H1 (cell line): ENCODE measurements around the gene RAD51B. TPM values are rescaled to one million over a fixed set of nuclear protein-coding genes. Genes with fewer than 3 reads are reported as not detected.

Experiments used
- CTCF ChIA-PET: fragments of 300-600 bp; sonication (Branson Sonifier 250); formaldehyde crosslinking; loops from one replicate; lab custom pipeline; 2021; ENCODE audit not compliant: partially characterized antibody; lab: Charles Lee
- POLR2A ChIA-PET: fragments of 300-600 bp; sonication (Branson Sonifier 250); formaldehyde crosslinking; loops from one replicate; lab custom pipeline; 2021; ENCODE audit warnings: inconsistent platforms; ENCODE audit not compliant: partially characterized antibody; lab: Charles Lee
- DNase-seq, 2 experiments: peaks; one replicate each; pipeline versions ENCODE4 v3.0.0 to v3.0.0-alpha.2; 2010 to 2022; ENCODE audit warnings: low spot score in 2 of 2, low read depth in 1 of 2, mixed read lengths in 1 of 2
- FAIRE-seq: peaks from 2 replicates; lab custom pipeline; 2011; peaks lifted over from hg19 to GRCh38; lab: Jason Lieb, UNC
- H2AFZ ChIP-seq: 2 replicates; pipeline ENCODE4 v1.8.1; 2012; ENCODE audit warnings: low read length, inconsistent platforms
- H2AK5ac ChIP-seq: 2 replicates; pipeline ENCODE4 v1.6.1; 2013; ENCODE audit warnings: low read depth, low read length
- H2BK120ac ChIP-seq: replicated peaks from 2 replicates; pipeline ENCODE3; 2013; ENCODE audit warnings: low read depth, low read length, inconsistent platforms
- H2BK12ac ChIP-seq: 2 replicates; pipeline ENCODE4 v1.6.1; 2013; ENCODE audit warnings: low read depth, low read length
- H2BK15ac ChIP-seq: 2 replicates; pipeline ENCODE4 v1.6.1; 2013; ENCODE audit warnings: low read length
- H2BK20ac ChIP-seq: 2 replicates; pipeline ENCODE4 v1.6.1; 2013; ENCODE audit warnings: low read length
- H2BK5ac ChIP-seq: 2 replicates; pipeline ENCODE4 v1.6.1; 2013; ENCODE audit warnings: low read depth, low read length
- H3K14ac ChIP-seq: 2 replicates; pipeline ENCODE4 v1.6.1; 2013; ENCODE audit warnings: inconsistent platforms; ENCODE audit not compliant: insufficient read length
- H3K18ac ChIP-seq: 2 replicates; pipeline ENCODE4 v1.6.1; 2013; ENCODE audit warnings: low read length; ENCODE audit errors: extremely low read depth
- H3K23ac ChIP-seq: 2 replicates; pipeline ENCODE4 v1.6.1; 2013; ENCODE audit warnings: inconsistent platforms; ENCODE audit not compliant: insufficient read length
- H3K23me2 ChIP-seq: 2 replicates; pipeline ENCODE4 v1.6.1; 2013; ENCODE audit warnings: low read depth, low read length
- H3K27ac ChIP-seq: 2 replicates; pipeline ENCODE4 v1.6.1; 2011; ENCODE audit warnings: low read depth, low read length, inconsistent platforms
- H3K27me3 ChIP-seq, 4 experiments: replicated peaks in 1 of 4; 1 replicate in 1 of 4; 2 replicates in 3 of 4; pipeline versions ENCODE4 v1.6.1 to v1.8.1; 2011 to 2013; ENCODE audit warnings: low read length in 3 of 4, mild to moderate bottlenecking in 3 of 4, inconsistent platforms in 2 of 4, mixed read lengths in 2 of 4, moderate library complexity in 1 of 4; ENCODE audit not compliant: control insufficient read depth in 3 of 4, insufficient read depth in 3 of 4; ENCODE audit errors: extremely low read depth in 1 of 4
- H3K36me3 ChIP-seq, 4 experiments: 2 replicates each; pipeline versions ENCODE4 v1.6.1 to v1.8.1; 2011 to 2013; ENCODE audit warnings: mild to moderate bottlenecking in 4 of 4, low read length in 3 of 4, moderate library complexity in 2 of 4, control low read depth in 1 of 4, inconsistent platforms in 1 of 4; ENCODE audit not compliant: insufficient read depth in 4 of 4, control insufficient read depth in 2 of 4
- H3K4ac ChIP-seq: replicated peaks from 2 replicates; pipeline ENCODE3; 2013; ENCODE audit warnings: low read length, low read depth, mixed read lengths, inconsistent platforms; ENCODE audit not compliant: insufficient read length
- H3K4me1 ChIP-seq, 4 experiments: replicated peaks in 1 of 4; 1 replicate in 1 of 4; 2 replicates in 3 of 4; pipeline versions ENCODE4 v1.6.1 to v1.8.1; 2011 to 2013; ENCODE audit warnings: low read length in 3 of 4, inconsistent platforms in 2 of 4, mixed read lengths in 1 of 4; ENCODE audit not compliant: insufficient read depth in 4 of 4, control insufficient read depth in 3 of 4
- H3K4me2 ChIP-seq, 2 experiments: 2 replicates each; pipeline versions ENCODE4 v1.6.1 to v1.8.1; 2011 to 2013; ENCODE audit warnings: low read depth in 2 of 2, low read length in 2 of 2, control low read depth in 1 of 2, inconsistent platforms in 1 of 2, mild to moderate bottlenecking in 1 of 2; ENCODE audit not compliant: insufficient read depth in 1 of 2
- H3K4me3 ChIP-seq, 4 experiments: fragments of 200-600, 300-600 bp in 1 of 4; sonication (generic), shearing (Covaris generic), sonication (Bioruptor Twin) in 1 of 4; 2 replicates each; pipeline versions ENCODE4 v1.5.1 to v1.8.1; 2011 to 2016; ENCODE audit warnings: low read length in 4 of 4, low read depth in 3 of 4, control low read depth in 2 of 4, inconsistent platforms in 2 of 4, mild to moderate bottlenecking in 2 of 4, mixed read lengths in 1 of 4, moderate library complexity in 1 of 4; ENCODE audit not compliant: insufficient read depth in 2 of 4; ENCODE audit errors: extremely low read depth in 1 of 4
- H3K56ac ChIP-seq: replicated peaks from 2 replicates; pipeline ENCODE3; 2013; ENCODE audit warnings: low read depth, mild to moderate bottlenecking, mixed read lengths, low read length, inconsistent platforms; ENCODE audit not compliant: insufficient read length
- H3K79me1 ChIP-seq: 2 replicates; pipeline ENCODE4 v1.6.1; 2013; ENCODE audit warnings: low read depth, low read length, control low read depth
- H3K79me2 ChIP-seq, 2 experiments: 2 replicates each; pipeline versions ENCODE4 v1.6.1 to v1.8.1; 2012 to 2013; ENCODE audit warnings: low read length in 2 of 2, mild to moderate bottlenecking in 2 of 2, inconsistent platforms in 1 of 2; ENCODE audit not compliant: insufficient read depth in 2 of 2, control insufficient read depth in 1 of 2
- H3K9ac ChIP-seq, 4 experiments: replicated peaks in 1 of 4; 1 replicate in 1 of 4; 2 replicates in 3 of 4; pipeline versions ENCODE4 v1.6.1 to v1.8.1; 2011 to 2013; ENCODE audit warnings: low read depth in 3 of 4, low read length in 3 of 4, control low read depth in 2 of 4, mild to moderate bottlenecking in 2 of 4, moderate library complexity in 2 of 4, inconsistent platforms in 1 of 4; ENCODE audit errors: extremely low read depth in 1 of 4
- H3K9me3 ChIP-seq, 2 experiments: 2 replicates each; pipeline versions ENCODE4 v1.6.1 to v1.8.1; 2012 to 2013; ENCODE audit warnings: mild to moderate bottlenecking in 2 of 2, moderate library complexity in 2 of 2, control low read depth in 1 of 2, inconsistent platforms in 1 of 2, low read depth in 1 of 2, low read length in 1 of 2, mixed read lengths in 1 of 2; ENCODE audit not compliant: insufficient read depth in 2 of 2
- H4K20me1 ChIP-seq, 2 experiments: replicated peaks in 1 of 2; 2 replicates each; pipeline versions ENCODE3 to v1.8.1; 2011 to 2013; ENCODE audit warnings: inconsistent platforms in 2 of 2, low read length in 2 of 2, mild to moderate bottlenecking in 1 of 2; ENCODE audit not compliant: insufficient read depth in 2 of 2, control insufficient read depth in 1 of 2
- H4K5ac ChIP-seq: 2 replicates; pipeline ENCODE4 v1.6.1; 2013; ENCODE audit warnings: low read length, low read depth, mixed read lengths, inconsistent platforms; ENCODE audit not compliant: insufficient read length
- H4K8ac ChIP-seq: 2 replicates; pipeline ENCODE4 v1.8.0; 2013; ENCODE audit warnings: mild to moderate bottlenecking, moderate library complexity, low read length, inconsistent platforms; ENCODE audit not compliant: insufficient read depth; ENCODE audit errors: extremely low read depth
- H4K91ac ChIP-seq: replicated peaks from 2 replicates; pipeline ENCODE3; 2013; ENCODE audit warnings: low read length, mixed read lengths, inconsistent platforms; ENCODE audit not compliant: insufficient read length
- CEBPB ChIP-seq: IDR thresholded peaks from 2 replicates; pipeline ENCODE4 v1.6.1; 2012; ENCODE audit warnings: low read depth, low read length
- RBBP5 ChIP-seq: IDR thresholded peaks from 2 replicates; pipeline ENCODE4 v1.7.1; 2012; ENCODE audit warnings: low read depth, mild to moderate bottlenecking, inconsistent platforms, low read length, moderate library complexity, borderline replicate concordance
- TEAD4 ChIP-seq: IDR thresholded peaks from 2 replicates; pipeline ENCODE4 v1.6.1; 2012; ENCODE audit warnings: low read depth, low read length, inconsistent platforms, mixed read lengths
- whole genome bisulfite sequencing, 2 experiments: shearing (Covaris generic) in 1 of 2; methylation state at CpG; one replicate each; pipeline versions ENCODE4 v1.1.6 to v1.1.7; 2013 to 2015; ENCODE audit warnings: low lambda C conversion rate in 2 of 2, mixed read lengths in 2 of 2, inconsistent platforms in 1 of 2, low coverage in 1 of 2, missing lambda C conversion rate in 1 of 2; ENCODE audit not compliant: insufficient replicate concordance in 2 of 2, insufficient coverage in 1 of 2, insufficient read length in 1 of 2; ENCODE audit errors: extremely low coverage in 1 of 2, missing lambda C conversion rate in 1 of 2; 5-methylcytosine and 5-hydroxymethylcytosine counted together
- polyA plus RNA-seq, 7 experiments: library from polyadenylated mRNA; depleted of rRNA in 3 of 7; stranded (reverse) in 5 of 7; unstranded in 2 of 7; fragments of >200 nt in 5 of 7; fragments of 200-250 nt in 2 of 7; gene quantifications; 1 replicate in 5 of 7; 2 replicates in 1 of 7; 4 replicates in 1 of 7; pipeline versions ENCODE4 v1.2.1 to v1.2.3, GENCODE V29; 2011 to 2013; ENCODE audit warnings: missing spikeins in 2 of 7, mixed read lengths in 2 of 7
- total RNA-seq: library from RNA; stranded (reverse); fragmentation: NEBNext Ultra II Directional; extraction: Animal tissue kit (Norgen Biotek cat#: 25700); gene quantifications from 2 replicates; pipeline ENCODE4 v1.2.1, GENCODE V29; 2021

RAD51B gene
- total and polyA plus RNA-seq, 2 of the 8 experiments (the other 6 are each of a cell fraction or from before 2014, with no cell fraction given), result 3.9 to 14.9 TPM

DNA sequence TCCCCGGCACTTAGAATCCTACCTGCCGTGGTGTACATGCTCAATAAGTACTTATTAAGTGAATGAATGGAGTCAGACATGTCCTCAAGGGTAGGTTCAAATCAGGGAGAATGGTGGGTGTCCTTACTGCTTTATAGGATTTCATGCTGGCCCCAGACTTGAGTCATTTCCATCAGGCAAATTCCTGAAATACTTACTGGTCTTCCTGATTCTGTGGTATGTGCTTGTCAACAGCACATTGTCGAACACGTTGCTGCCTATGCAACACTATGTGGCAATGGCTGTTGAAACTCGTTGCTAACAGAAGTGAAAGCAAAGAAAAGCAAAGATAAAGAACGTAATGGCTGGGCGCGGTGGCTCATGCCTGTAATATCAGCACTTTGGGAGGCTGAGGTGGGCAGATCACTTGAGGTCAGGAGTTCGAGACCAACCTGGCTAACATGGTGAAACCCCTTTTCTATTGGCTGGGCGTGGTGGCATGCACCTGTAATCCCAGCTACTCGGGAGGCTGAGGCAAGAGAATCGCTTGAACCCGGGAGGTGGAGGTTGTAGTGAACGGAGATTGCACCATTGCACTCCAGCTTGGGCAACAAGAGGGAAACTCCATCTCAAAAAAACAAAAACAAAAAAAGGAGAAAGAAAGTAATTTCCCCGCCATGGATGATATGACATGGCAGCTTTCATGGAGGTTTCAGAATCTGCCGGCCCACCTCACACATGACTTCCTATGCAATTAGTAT, 758.4 kb downstream of the RAD51B start:
- no peak overlapping the region for H3K9ac ChIP-seq
- peak overlapping the region; percentile 80; the same call in 1 of the 2 replicates for H2BK12ac ChIP-seq
- no peaks in the 10 kb centered on the region for H3K9me3 ChIP-seq
- POLR2A ChIA-PET, result no interaction called here
- H3K23ac ChIP-seq, result no peak overlapping the region
- H4K5ac ChIP-seq, result no peak overlapping the region
- H4K8ac ChIP-seq, result no peak overlapping the region
- WGBS, 2 experiments, result 89% methylated on average over 16 of the region's 16 CpGs; no CpG with 5 or more reads in 1 of the 2 experiments
- H3K27ac ChIP-seq, result no peak overlapping the region
- H3K79me1 ChIP-seq, result no peaks in the 10 kb centered on the region
- no peaks in the 10 kb centered on the region; a peak in 1 of 7 replicates for H3K27me3 ChIP-seq
- no peak overlapping the region for H2BK5ac ChIP-seq
- H2AFZ ChIP-seq, result no peak overlapping the region
- no peaks in the 10 kb centered on the region for H3K23me2 ChIP-seq
- H3K79me2 ChIP-seq, result no peaks in the 10 kb centered on the region
- no peak overlapping the region for H2BK15ac ChIP-seq
- no peaks in the 10 kb centered on the region for H3K36me3 ChIP-seq
- H3K56ac ChIP-seq, result no peak overlapping the region
- no peak overlapping the region for H3K4me3 ChIP-seq
- peak overlapping the region; percentile 40; the same call in 1 of the 2 replicates for H2AK5ac ChIP-seq
- H4K91ac ChIP-seq, result no peak overlapping the region
- 0 out of 2 replicates have a peak overlapping the region, but pooled peaks have one; percentile 5 for H3K18ac ChIP-seq
- CTCF ChIA-PET, result interaction anchor here (1.3 kb wide), 1 partner anchor 20 kb away, joined by 4 read pairs; no protein-coding TSS in a partner anchor
- no peak for FAIRE-seq
- H3K14ac ChIP-seq, result no peak overlapping the region
- H2BK120ac ChIP-seq, result no peak overlapping the region
- no peak overlapping the region for H3K4me2 ChIP-seq
- TF ChIP-seq TEAD4 (peak; percentile 66), RBBP5 (no peak), CEBPB (peak; percentile 73)
- TF ChIP-seq, all 59 proteins: peak for 2
- no peak overlapping the region for H2BK20ac ChIP-seq
- H4K20me1 ChIP-seq, result no peaks in the 10 kb centered on the region
- DNase-seq, result no peak
- H3K4me1 ChIP-seq, result peaks cover 0 to 9% (median 0%) of the 10 kb centered on the region in 4 experiments; a peak in 1 of 7 replicates
- no peak overlapping the region for H3K4ac ChIP-seq
